HL-60 (cell line): ENCODE results near the gene ALDH1A2.
"Not testable (repeated sequence)": the region's sequence is repeated elsewhere in the genome, so short reads cannot be mapped to it uniquely, and the experiment has no call there.

Experiments used
- GABPA ChIP-seq: IDR thresholded peaks from 2 replicates; pipeline ENCODE4 v1.6.1; 2012; ENCODE audit warnings: low read depth
- POLR2AphosphoS5 ChIP-seq: IDR thresholded peaks from 2 replicates; pipeline ENCODE4 v1.6.1; 2012; ENCODE audit warnings: low read depth
- TF ChIP-seq, protein P1 (sequence below): IDR thresholded peaks from one replicate; pipeline ENCODE4 v1.5.1; 2011; ENCODE audit warnings: low read length, control low read depth, inconsistent platforms; ENCODE audit not compliant: insufficient read depth

DNA sequence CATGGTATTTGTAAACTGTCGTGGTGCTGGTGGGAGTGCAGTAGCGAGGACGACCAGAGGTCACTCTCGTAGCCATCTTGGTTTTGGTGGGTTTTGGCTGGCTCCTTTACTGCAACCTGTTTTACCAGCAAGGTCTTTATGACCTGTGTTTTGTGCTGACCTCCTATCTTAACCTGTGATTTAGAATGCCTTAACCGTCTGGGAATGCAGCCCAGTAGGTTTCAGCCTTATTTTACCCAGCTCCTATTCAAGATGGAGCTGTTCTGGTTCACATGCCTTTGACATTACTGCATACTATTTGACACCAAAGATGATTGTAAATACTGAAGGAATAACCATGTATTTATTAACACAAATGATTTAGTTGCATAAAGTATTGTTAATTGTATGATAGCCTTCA, 15.4 kb upstream of the ALDH1A2 start:
- not testable (repeated sequence) for TF ChIP-seq GABPA, POLR2AphosphoS5
- TF ChIP-seq, protein P1, sequence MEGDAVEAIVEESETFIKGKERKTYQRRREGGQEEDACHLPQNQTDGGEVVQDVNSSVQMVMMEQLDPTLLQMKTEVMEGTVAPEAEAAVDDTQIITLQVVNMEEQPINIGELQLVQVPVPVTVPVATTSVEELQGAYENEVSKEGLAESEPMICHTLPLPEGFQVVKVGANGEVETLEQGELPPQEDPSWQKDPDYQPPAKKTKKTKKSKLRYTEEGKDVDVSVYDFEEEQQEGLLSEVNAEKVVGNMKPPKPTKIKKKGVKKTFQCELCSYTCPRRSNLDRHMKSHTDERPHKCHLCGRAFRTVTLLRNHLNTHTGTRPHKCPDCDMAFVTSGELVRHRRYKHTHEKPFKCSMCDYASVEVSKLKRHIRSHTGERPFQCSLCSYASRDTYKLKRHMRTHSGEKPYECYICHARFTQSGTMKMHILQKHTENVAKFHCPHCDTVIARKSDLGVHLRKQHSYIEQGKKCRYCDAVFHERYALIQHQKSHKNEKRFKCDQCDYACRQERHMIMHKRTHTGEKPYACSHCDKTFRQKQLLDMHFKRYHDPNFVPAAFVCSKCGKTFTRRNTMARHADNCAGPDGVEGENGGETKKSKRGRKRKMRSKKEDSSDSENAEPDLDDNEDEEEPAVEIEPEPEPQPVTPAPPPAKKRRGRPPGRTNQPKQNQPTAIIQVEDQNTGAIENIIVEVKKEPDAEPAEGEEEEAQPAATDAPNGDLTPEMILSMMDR = not testable (repeated sequence)
